HG03378 (cell line): ENCODE measurements around the gene IFT80.

ENCODE experiments used
- ATAC-seq: cut with Tn5 transposase; IDR thresholded peaks from one replicate; pipeline ENCODE4 v1.9.1; 2021; ENCODE audit warnings: mild to moderate bottlenecking, moderate library complexity; ENCODE audit not compliant: unreplicated experiment

IFT80 gene

GRCh38 chr3:160213191-160213590 is 185.8 kb downstream of the IFT80 start:
- ATAC-seq: no peak

- no peak for ATAC-seq
Measured at GRCh38 chr3:160210799-160211221, 188.2 kb downstream of the IFT80 start.

GRCh38 chr3:160210341-160210740 is 188.7 kb downstream of the IFT80 start:
- ATAC-seq: no peak
